Activated T-cell treated with anti-CD3 and anti-CD28 coated beads, Interleukin-2, amount 50 U/mL, for 1 hour (primary cell): ENCODE data around the gene PRR23E.

Experiments
- DNase-seq: peaks from one replicate; pipeline ENCODE4 v3.0.0-alpha.2; 2020

The PRR23E gene

DNA sequence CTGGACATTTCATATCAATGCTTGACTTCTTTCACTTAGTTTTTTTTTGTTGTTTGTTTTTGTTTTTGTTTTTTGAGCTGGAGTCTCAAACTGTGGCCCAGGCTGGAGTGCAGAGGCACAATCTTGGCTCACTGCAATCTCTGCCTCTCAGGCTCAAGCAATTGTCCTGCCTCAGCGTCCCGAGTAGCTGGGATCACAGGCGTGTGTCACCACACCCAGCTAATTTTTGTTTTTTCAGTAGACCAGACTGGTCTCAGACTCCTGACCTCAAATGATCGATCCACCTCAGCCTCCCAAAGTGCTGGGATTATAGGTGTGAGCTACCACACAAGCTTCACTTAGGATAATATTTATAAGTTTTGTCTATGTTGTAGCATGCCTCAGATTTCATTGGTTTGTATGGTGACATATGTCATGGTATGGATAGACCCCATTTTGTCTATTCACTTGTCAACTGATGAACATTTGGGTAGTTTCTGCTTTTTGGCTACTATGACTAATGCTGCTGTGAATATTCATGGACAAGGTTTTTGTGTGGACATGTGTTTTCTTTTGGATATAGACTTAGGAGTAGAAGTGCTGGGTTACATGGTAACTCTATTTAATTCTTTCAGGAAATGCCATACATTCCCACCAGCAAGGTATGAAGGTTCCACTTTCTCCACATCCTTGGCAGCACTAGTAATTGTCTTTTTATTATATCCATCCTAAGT lies 6.8 kb upstream of the PRR23E start:
- DNase-seq: no peak

DNA sequence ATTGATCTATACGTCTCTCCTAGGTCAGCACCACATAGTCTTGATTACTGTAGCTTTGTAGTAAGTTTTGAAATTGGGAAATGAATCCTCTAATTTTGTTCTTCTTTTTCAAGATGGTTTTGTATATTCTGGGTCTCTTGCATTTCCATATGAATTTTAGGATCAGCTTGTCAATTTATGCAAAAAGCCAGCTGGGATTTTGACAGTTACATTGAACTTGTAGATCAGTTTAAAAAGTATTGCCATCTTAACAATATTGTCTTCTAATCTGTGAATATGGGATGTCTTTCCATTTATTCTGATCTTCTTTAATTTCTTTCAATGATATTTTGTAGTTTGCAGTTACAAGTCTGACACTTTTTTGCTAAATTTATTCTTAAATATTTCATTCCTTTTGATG lies 5.6 kb upstream of the PRR23E start:
- DNase-seq: no peak

DNA sequence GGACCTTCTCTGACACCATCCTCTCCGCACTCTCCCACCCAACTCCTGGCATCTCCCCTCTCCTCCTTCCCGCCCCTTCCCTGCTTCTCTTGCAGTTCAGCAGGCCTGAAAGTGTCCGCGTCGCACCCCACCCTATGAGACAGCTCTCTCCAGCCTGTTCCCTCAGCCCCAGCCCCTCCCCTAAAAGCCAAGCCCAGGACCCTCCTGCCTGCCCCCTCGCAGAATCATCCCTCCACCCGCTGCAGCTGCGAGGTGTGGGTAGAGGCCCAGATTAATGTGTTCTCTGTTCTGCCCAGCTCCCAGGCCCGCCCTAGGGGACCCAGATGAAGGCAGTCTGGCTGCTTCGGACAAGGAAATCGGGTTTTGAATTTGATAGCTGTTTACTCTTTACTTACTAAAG lies 410 bp downstream of the PRR23E start:
- DNase-seq: no peak

DNA sequence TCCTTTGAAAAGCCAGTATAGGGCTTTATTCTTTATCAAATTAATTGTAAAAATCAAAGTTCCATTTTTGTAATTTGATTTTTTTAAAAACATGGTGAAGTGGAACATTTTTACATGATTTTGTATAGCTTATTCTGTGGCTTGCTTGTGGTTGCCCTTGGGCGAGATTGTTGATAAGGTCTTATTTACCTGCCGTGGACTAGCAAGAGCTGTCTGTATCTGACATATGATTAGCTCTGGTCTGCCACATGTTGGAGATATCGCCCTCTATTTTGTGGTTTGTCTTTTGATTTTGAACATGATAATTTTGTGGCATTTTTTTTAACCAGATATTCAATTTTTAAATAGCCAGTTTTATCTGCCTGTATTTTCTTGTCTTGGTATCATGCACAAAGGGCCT lies 844 bp downstream of the PRR23E start:
- DNase-seq: no peak

DNA sequence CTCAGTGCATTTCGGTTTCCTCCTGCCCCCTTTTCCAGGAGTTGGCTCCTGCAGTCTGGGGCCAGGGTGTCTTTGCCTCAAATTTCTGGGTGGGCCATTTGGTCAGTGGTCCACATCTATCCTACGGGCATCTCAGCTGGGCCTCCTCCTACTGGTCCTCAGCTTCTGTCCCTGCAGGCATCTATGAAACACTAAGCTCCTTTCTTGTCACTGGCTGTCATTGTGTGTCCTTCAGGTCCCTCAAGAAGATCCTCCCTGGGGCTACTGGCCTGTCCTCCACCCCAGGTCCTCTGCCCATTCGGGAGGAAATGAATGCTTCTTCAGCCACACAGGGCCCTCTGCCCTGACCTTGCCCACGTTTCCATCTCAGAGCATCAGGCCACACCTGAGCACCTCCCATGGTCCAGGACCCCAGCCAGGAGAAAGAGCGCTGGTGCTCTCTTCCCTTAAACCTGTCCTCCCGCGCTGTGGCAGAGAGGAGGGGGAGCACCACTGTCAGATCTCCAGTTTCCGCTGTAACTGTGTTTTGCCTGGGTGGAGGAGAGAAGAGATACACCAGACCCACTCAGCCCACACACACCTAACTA lies 1.8 kb downstream of the PRR23E start:
- DNase-seq: no peak

DNA sequence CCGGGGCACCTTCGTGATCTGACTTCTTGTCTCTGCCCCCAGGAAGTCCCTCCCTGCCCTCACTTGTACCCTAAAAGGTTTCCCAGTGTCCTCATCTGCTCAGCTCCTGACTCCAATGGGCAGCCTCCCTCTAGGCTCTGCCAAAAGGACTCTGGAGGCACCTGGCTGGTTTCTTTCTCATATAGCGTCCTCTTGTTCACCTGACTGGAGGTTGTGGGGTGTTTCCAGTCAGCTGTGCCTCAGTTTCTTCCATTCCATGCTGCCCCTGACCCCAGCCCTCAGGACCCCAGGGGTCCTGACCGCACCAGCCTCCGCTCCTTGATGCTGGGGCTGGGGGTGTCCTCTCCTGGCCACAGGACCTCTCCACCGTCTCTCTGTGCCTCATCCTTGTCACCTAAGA lies 2.5 kb downstream of the PRR23E start:
- DNase-seq: no peak

DNA sequence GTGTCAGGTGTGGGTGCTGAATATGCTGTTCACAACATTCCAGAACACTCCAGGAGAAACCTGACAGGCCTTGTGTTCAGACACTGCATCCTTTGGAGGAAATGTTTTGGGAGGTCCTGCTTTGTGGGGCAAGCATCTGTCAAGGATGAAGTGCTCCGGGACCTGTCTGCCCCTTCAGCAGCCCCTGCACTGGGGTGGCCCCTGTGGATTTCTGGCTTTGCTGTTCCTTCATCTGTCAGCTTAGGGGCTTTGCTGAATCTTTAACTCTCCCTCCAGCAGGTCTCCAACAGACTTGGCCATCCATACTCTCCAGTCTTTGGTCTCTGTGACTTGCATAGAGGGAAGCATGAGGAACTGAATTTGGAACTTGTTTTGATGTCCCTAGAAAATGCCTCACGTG lies 3.1 kb downstream of the PRR23E start:
- DNase-seq: no peak

DNA sequence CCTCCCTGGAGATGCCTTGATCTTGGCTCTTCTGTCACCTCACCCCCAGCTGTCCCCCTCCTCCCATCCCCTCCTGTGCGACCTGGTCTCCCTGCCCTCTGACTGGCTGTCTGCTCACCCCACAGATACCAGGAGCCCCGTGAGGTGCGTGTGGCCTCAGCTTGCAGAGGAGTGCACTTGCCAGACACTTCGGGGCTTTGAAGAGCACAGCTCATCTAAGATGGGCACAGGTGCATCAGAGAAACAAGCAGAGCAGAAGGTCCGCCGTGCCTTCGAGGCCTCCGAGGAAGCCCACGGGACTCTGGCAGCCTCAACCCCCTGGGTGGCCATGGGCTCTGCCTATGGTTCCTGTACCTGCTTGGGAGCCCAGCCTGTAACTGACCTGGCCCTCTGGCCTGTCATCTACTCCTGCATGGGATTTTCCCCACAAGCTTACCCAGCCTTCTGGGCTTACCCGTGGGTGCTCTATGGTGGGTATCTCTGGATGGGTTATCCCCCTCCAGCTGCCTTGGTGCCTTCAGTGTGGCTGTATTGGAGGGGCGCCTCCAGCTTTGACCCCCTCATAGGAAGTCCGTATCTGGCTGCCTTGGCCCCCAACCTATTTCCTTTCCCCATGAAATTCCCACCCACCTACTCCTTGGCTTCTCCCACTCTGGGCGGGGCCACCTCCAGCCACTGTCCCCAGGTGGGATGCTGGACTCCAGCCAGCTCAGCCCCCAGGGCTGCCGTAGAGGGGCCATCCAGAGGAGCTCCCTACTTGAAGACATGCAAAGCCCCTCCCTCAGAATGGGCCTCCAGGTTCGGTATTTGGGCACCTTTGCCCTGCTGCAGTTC lies 3.8 kb downstream of the PRR23E start:
- no peak for DNase-seq

DNA sequence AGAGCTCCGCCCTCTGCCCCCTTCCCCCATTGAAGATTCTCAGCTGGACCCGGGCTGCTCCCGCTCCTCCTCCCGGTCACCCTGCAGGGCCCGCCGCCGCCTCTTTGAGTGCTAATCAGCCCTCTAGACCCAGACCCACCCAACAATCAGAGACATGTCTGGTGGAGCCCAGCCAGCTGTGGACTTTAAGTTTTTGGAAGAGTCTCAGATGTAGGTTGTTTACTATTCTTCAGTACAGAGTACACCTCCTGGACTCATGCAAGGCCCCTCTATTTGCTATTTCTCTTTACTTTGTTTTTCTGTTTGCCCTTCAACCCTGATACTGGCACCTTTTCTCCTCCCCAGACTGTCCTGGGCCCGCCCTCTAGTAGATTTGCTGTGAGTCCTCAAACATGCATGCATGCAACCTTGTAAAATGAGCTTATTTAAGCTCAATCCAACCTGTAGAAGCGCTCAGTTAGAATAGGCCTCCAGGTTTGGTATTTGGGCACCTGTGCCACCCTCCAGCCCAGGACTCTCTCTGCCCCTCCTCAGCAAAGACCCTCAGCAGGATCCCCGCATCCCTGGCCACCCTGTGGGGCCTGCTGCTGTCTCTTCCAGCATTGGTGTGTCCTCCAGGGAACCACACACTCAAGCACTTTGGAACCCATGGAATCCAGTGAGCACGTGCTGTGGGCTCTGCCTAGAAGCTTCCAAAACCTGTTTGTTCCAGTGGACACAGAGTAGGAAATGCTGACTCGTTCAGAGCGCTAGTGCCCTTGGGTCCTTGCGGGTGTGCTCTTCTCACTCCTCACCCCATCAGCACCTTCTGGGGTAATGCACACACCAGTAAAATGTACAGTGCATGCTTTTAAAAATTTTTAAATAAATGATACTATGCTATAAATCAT lies 4.6 kb downstream of the PRR23E start:
- DNase-seq: no peak

DNA sequence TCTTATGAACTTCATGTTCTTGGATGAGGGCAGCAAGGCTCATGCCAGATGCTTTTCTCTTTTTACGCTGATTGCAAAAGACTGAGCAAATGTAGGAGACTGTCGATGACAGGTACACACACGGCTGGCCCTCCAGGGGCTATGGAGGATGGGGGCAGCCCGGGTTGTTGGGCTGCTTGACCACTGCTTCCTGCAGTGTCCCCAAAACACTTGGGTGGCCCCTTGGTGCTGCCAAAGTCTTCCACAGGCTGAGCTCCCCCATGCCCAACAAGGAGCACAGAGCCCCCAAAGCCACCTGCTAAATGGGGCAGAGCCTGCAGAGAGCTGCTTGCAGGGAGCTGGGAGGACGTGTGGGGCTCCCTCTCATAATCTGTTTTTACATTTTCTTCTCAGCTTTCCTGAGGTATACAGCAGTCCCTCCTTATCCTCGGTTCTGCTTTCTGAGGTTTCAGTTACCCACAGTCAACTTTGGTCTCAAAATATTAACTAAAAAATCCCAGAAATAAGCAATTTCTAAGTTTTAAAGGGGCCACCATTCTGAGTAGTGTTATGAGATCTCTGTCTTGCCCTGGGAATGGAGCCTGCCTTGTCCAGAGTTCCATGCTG lies 7.3 kb downstream of the PRR23E start:
- DNase-seq: no peak

DNA sequence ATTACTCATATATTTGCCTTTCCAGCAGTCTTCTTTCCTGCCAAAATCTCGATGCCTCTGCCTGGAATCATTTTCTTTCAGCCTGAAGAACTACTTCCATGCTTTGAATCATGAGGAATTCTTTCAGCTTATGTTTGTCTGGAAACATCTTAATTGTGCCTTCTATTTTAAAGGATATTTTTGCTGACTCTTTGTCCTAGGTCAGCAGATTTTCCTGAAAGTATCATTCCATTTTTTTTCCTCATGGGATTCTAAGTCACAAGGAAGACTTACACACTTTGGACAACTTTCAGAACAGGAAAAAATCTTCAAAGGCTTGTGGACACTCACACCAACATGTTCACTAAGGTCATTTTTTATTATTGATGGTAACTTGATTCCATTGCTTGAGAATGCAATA lies 10.1 kb downstream of the PRR23E start:
- no peak for DNase-seq

DNA sequence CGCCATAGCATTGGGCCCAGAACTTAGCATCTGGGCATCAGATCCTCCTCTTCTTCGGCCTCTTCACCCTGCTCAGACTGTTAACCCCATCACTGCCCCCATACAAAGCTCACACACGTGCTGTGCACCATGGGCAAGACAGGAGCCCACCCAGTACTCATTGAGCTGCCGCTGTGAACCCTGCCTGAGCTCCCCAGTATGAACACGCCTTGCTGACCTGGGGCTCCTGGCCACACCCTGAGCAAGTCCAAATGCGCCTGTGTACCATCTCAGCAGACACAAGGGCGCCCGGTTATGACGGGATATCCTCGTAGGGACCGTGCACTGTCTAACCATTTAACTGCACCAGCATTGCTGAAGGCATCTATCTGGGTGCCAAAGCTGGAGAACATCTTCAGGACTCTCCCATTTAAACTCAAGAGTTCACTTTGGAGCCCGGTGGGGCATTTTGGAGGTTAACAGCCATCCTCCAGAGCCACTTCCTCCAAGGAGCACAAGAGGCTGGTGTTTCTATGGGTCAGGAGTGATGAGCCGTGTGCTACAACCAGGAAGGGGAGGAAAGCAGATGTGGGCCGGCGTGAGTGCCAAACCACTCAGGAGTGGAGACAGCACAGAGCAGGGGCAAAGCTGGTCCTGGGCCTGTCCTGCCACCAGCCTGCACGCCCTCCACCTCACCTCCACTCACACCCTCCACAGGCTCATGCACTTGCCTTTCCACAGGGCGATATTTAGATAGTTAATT lies 12.1 kb downstream of the PRR23E start:
- no peak for DNase-seq

DNA sequence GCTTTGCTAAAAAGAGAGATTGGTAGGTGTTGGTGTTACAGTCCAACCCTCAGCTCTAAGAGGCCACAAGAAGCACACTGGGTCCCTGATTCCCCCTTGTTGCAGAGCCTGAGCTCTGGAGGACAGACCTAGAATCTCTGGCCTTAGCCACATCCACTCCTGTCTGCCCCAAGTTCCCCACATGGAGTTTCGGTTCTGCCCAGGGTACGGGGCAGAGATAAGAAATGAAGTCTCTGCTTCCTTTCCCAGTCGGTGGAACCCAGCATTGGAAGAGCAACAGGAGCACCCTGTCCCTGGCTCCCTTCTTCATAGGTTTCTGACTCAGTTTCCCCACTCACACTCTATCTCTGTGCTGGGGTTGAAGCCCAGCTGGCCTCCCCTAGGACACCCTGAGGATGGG lies 13.2 kb downstream of the PRR23E start:
- DNase-seq: no peak

DNA sequence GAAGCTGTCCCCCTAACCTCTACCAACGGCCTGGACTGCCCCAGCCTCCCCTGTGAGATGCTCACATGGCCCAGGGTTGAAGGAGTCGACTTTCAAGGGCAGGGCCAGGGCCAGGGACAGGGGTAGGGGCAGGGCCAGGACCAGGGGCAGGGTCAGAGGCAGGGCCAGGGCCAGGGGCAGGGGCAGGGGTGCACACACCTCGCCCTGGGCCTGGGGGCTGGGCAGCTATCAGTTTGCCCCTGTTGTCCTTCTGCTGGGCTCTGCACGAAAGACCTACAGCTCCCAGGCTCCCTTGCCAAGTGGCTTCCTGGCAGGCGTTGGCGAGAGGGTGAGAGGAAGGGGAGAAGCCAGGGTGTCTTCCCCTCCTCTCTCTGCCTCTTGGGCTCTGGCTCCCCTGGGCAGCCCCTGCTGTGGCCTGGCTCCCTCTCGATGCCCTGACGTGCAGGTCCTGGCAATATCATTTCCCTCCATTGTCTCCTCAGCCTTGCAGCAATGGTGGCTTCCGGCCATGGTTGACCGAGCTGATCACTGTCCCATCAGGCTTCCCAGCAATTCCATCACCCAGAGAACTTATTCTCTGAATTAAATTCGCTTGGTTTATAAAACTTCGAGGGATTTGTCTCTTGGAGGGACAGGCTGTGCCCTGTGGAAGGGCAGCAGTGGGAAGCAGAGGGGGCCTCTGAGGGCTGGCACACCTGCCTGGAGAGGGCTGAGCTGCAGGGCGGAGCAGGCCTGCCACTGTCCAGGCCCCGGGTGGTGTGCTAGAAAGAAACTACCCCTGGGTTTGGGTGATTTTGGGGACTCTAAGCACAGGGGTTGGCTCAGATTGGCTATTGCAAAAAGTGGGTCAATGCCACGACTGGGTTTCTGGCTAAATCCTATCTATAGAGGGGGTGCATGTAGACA lies 13.9 kb downstream of the PRR23E start:
- DNase-seq: no peak

DNA sequence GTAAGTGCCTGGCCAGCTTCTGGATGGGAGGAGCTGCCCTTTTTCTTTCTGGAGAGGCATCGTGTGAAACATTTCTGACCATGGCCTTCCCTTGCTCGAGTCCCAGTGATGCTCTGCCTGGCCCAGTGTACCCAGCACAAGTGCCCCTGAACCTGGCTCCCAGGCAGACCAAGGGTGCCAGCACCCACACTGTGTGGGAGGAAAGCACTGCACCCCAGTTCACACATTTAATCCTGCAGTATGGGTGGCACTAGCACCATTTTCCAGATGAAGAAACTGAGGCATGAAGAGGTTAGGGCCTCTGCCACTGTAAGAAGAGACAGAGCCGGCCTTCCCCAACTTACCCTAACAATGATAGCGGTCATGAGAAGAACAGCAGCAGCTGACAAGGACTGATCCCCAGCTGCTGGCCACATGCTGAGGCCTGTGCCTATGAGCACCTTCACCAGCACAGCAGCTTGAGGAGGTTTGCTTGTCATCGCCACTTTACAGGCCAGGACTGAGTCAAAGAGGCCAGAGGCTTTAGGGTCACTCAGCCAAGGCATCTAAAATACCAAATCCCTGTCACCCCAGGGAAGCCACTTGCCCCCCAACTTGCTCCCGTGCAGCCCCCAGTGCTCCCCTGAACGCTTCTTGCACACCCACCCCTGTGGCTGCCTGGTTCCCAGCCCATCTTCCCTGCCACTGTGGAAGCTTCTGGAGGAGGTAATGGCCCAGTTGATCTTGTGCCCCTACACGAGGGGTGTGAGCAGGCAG lies 15.0 kb downstream of the PRR23E start:
- no peak for DNase-seq

DNA sequence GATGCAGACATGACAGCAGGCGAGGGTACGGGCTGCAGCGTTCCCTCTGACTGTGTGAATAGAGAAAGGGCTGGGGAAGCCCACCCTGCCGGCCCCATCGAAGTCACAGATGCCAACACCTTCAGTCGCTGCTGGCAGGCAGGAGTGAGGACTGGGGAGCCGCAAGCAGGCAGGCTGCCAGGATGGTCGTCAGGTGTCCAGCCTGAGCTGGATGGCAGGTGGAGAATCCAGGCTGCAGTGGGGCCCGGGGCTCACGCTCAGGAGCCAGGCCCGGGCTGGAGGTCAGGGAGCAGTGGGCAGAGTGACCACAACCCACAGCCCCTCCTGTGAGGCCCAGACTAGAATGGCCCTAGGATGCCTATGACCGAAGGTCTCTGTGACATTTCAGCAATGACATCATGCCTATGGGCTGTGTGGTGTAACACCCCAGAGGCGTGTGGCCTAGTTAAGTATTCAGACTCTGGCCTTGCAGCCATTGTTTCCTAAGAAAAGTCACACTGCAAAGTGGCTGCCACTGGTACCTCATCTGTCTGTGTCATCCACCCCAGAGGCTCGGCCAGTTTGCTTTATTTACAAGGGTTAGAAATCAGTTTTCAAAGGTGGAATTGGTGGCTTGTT lies 15.7 kb downstream of the PRR23E start:
- DNase-seq: no peak

DNA sequence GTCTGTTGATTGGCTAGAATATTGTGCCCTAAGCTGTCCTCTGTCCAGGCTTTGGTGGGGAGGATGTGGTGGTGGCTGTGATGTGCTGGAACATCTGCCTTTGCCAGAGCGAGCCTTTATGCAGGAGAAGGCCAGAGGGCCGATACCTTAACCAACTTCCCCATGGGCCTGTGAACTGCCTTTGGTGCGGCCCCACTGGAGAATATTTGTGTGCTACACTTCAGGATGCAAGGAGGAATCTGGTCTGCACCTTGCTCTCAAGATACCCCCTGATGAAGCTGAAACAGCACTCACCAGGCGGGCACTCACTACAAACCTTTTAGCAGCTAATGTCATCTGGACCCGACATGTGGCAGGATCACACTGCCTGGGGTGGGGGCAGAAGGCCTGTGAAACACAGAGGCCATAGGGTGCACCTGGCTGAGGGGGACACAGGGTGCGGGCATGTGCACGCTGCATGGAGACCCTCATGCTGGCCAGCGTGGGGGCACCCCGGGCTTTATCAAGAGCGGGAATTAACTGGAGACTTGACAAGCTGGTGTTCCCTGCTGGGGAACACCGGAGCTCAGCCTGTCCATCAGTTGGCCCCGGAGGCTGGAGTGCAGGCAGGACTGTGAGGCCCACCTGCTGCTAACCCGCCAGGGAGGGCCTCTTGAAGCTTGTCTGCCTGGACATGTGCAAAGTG lies 16.4 kb downstream of the PRR23E start:
- no peak for DNase-seq

DNA sequence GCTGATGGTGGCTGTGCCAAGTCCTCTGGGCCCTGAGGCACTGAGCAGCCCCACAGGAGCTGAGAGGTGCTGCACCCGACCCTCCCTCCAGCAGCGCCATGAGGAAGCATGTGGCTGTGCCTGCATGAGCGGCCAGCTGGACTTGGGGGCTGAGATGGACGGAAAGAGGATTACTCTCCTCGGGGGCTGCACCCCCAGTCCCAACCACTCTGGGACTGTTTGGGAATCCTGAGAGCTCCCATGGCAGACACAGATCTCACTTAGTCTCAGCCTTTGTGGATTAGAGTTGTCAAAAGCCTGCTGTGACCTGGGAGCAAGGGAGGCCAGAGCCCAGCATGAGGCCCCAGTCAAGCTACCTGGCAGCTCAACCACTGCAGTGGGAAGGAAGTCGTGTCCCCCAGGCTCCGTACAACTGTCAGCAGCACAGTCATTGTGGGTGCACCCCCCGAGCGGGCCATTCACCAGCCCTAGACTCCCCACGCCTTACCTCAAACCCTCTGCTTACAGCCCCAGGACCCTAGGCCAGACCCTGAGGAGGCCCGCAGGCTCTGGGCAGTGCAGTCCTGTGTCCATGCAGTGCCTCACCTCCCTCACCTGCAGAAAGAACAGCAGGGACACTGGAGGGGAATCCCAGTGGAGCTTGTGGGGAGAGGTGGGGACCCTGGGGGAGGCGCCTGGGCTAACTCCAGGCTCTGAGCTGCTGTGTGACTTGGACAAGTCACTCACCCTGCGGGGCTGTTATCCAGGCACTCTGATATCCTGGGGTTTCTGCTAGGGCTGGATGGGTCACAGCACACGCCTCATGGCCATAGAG lies 17.1 kb downstream of the PRR23E start:
- no peak for DNase-seq
